H1 (cell line): ENCODE measurements around the gene TBX2.

ENCODE experiments used
- EP300 ChIP-seq, 2 experiments: IDR thresholded peaks; 1 replicate in 1 of 2; 2 replicates in 1 of 2; pipeline ENCODE4 v1.6.1; 2011 to 2012; ENCODE audit warnings: low read depth in 2 of 2, low read length in 2 of 2, mild to moderate bottlenecking in 2 of 2, borderline replicate concordance in 1 of 2, inconsistent platforms in 1 of 2, moderate library complexity in 1 of 2
- JUN ChIP-seq: IDR thresholded peaks from 2 replicates; pipeline ENCODE4 v1.6.1; 2011; ENCODE audit warnings: low read depth, mild to moderate bottlenecking, improper control_type of control experiment, low read length
- SIN3A ChIP-seq, 2 experiments: IDR thresholded peaks in 1 of 2; conservative IDR thresholded peaks in 1 of 2; 2 replicates each; pipeline ENCODE4 v1.6.1; 2011 to 2012; ENCODE audit warnings: low read length in 2 of 2, improper control_type of control experiment in 1 of 2, low read depth in 1 of 2, mild to moderate bottlenecking in 1 of 2

GRCh38 chr17:61448042-61448441 is 48.4 kb downstream of the TBX2 start:
- TF ChIP-seq SIN3A (conservative IDR thresholded peaks at IDR 0.05 in 1 of 2, IDR thresholded peaks at IDR 0.05 in 1 of 2; ENCODE audit: low read depth in 1 of 2, low read length in 2 of 2) (no peak), JUN (no peak), EP300 (IDR thresholded peaks at IDR 0.05; ENCODE audit: borderline replicate concordance in 1 of 2, low read depth in 2 of 2, low read length in 2 of 2) (no peak)
